D341Med (cell line): ENCODE data around the gene WBP1L.
"Not testable (repeated sequence)": the region's sequence is repeated elsewhere in the genome, so short reads cannot be mapped to it uniquely, and the experiment has no call there.

Source experiments
- DNase-seq: peaks from one replicate; pipeline ENCODE4 v3.0.0; 2012; ENCODE audit warnings: low spot score

Gene WBP1L

GRCh38 chr10:102723989-102724388, 19.8 kb upstream of the WBP1L start:
- no peak for DNase-seq

- DNase-seq = no peak
These were observed 17.5 kb upstream of the WBP1L start for GRCh38 chr10:102726274-102726673.

GRCh38 chr10:102727037-102727818, 16.5 kb upstream of the WBP1L start:
- no peak for DNase-seq

- DNase-seq = peak; percentile 76
These were observed 14.4 kb upstream of the WBP1L start for GRCh38 chr10:102729029-102730026.

GRCh38 chr10:102731222-102731800, 12.4 kb upstream of the WBP1L start:
- DNase-seq = no peak

GRCh38 chr10:102732661-102733060, 11.1 kb upstream of the WBP1L start:
- DNase-seq = no peak

- no peak for DNase-seq
These were observed 8.6 kb upstream of the WBP1L start for GRCh38 chr10:102735065-102735562.

GRCh38 chr10:102738692-102739121, 5.0 kb upstream of the WBP1L start:
- DNase-seq = no peak

- DNase-seq = no peak
These were observed 3.5 kb upstream of the WBP1L start for GRCh38 chr10:102740229-102740628.

GRCh38 chr10:102741726-102742237, 2.0 kb upstream of the WBP1L start:
- DNase-seq = no peak

GRCh38 chr10:102742313-102742712, 1.4 kb upstream of the WBP1L start:
- not testable (repeated sequence) for DNase-seq

- no peak for DNase-seq
These were observed 615 bp upstream of the WBP1L start for GRCh38 chr10:102743078-102743587.

GRCh38 chr10:102744374-102745051, 765 bp downstream of the WBP1L start:
- DNase-seq = no peak

GRCh38 chr10:102745157-102745556, 1.4 kb downstream of the WBP1L start:
- DNase-seq = no peak

GRCh38 chr10:102752266-102752930, 8.7 kb downstream of the WBP1L start:
- no peak for DNase-seq

- peak; percentile 46 for DNase-seq
These were observed 9.4 kb downstream of the WBP1L start for GRCh38 chr10:102752934-102753664.

GRCh38 chr10:102753718-102754117, 10.0 kb downstream of the WBP1L start:
- no peak for DNase-seq

GRCh38 chr10:102757323-102757722, 13.6 kb downstream of the WBP1L start:
- DNase-seq = no peak

GRCh38 chr10:102758240-102758932, 14.6 kb downstream of the WBP1L start:
- DNase-seq = no peak
